ENCODE results near the gene CHST10.

DNA sequence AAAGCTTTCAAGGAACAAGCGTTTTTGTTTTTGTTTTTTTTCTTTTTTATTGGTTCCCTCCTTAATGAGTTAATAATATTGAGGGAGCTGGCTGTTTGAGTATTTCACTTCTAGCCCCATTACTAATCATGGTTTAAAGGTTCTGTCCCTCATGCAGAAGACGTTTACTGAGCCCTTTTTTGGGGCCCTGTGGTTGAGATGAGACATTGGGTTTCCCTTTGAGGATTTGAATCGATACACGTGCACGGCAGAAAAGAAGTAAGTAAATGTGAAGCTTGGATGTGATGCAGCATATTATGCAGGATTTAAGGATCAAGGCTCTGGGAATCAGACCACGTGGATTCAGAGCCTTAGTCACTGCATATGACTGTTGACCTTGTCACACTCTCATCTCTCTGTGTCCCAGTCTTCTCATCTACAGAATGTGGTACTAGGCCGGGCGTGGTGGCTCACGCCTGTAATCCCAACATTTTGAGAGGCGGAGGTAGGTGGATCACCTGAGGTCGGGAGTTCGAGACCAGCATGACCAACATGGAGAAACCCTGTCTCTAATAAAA is 1.0 kb upstream of the CHST10 start:
- TF ChIP-seq POLR2A (IDR thresholded peaks at IDR 0.05) (no peak), EP300 (IDR thresholded peaks at IDR 0.05) (no peak)
- TF ChIP-seq, protein P1, sequence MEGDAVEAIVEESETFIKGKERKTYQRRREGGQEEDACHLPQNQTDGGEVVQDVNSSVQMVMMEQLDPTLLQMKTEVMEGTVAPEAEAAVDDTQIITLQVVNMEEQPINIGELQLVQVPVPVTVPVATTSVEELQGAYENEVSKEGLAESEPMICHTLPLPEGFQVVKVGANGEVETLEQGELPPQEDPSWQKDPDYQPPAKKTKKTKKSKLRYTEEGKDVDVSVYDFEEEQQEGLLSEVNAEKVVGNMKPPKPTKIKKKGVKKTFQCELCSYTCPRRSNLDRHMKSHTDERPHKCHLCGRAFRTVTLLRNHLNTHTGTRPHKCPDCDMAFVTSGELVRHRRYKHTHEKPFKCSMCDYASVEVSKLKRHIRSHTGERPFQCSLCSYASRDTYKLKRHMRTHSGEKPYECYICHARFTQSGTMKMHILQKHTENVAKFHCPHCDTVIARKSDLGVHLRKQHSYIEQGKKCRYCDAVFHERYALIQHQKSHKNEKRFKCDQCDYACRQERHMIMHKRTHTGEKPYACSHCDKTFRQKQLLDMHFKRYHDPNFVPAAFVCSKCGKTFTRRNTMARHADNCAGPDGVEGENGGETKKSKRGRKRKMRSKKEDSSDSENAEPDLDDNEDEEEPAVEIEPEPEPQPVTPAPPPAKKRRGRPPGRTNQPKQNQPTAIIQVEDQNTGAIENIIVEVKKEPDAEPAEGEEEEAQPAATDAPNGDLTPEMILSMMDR (IDR thresholded peaks at IDR 0.05) = no peak

Data from stomach (tissue), 4 donors.